HG03159 (cell line): ENCODE measurements around the gene ZNF280A.
"Not testable (repeated sequence)": the region's sequence is repeated elsewhere in the genome, so short reads cannot be mapped to it uniquely, and the experiment has no call there.

Experiments
- ATAC-seq: cut with Tn5 transposase; IDR thresholded peaks from one replicate; pipeline ENCODE4 v1.9.1; 2021; ENCODE audit warnings: mild to moderate bottlenecking, moderate library complexity; ENCODE audit not compliant: unreplicated experiment

ZNF280A gene

GRCh38 chr22:22545084-22545483 is 25.0 kb upstream of the ZNF280A start:
- no peak for ATAC-seq

- no peak for ATAC-seq
Measured at GRCh38 chr22:22538226-22538989, 18.3 kb upstream of the ZNF280A start.

- no peak for ATAC-seq
Measured at GRCh38 chr22:22536916-22537315, 16.8 kb upstream of the ZNF280A start.

DNA sequence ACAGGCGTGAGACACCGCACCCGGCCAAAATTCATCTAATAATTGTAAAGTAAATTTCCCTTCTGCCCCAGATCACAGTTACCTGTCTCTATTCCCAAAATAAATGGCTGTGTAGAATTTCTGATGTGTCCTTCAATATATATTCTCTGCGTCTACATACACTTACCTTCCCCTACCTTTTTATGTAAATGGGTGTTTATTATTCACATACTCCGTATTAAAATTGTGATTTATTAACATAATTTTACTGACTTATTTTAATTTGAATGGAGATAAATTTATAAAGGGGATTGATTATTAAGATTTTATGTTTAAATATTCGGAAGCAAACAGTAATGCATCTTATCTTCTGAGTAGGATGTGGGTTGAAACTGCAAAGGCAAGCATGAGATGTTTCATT is 16.4 kb upstream of the ZNF280A start:
- no peak for ATAC-seq

DNA sequence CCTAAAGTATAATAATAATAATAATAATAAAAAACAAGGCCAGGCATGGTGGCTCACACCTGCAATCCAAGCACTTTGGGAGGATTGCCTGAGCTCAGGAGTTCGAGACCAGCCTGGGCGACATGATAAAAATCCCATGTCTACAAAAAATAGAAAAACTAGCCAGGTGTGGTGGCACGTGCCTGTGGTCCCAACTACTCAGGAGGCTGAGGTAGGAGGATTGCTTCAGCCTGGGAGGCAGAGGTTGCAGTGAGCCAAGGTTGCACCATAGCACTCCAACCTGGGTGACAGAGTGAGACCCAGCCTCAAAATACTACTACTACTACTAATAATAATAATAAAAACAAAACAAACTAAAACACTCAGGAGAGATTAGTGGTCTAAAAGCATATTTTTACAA is 15.6 kb upstream of the ZNF280A start:
- ATAC-seq: no peak

- no peak for ATAC-seq
Measured at GRCh38 chr22:22534604-22535415, 14.7 kb upstream of the ZNF280A start.

DNA sequence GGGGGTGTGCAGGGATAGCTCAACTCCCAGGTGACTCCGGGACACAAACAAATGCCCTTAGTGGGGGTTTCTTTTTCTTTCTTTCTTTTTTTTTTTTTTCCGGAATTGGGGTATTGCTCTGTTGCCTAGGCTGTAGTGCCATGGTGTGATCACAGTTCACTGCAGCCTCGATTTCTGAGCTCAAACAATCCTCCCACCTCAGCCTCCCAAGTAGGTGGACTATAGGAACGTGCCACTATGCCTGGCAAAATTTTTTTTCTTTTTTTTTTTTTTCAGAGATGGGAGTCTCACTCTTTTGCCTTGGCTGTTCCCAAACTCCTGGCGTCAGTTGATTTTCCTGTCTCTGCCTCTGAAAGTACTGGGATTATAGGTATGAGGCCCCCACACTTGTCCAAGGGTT is 13.8 kb upstream of the ZNF280A start:
- ATAC-seq: no peak

DNA sequence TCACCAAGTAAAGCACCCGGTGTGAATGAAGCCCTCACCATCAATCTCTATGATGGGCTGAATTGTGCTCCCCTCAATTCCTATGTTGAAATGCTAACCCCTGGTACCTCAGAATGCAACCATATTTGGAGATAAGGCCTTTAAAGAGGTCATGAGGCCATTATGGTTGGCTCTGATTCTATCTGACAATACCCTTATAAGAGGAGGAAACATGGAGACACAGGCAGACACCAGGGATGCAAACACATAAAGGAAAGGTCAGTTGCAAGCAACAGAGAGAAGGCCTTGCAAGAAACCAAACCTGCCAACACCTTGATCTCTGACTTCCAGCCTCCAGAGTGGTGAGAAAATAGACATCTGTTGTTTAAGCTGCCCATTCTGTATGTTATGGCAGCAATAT is 13.3 kb upstream of the ZNF280A start:
- no peak for ATAC-seq

GRCh38 chr22:22532547-22533071 is 12.5 kb upstream of the ZNF280A start:
- ATAC-seq: not testable (repeated sequence)

GRCh38 chr22:22531770-22532546 is 11.9 kb upstream of the ZNF280A start:
- ATAC-seq: no peak

GRCh38 chr22:22528780-22529179 is 8.7 kb upstream of the ZNF280A start:
- no peak for ATAC-seq

- ATAC-seq: no peak
Measured at GRCh38 chr22:22527312-22527711, 7.2 kb upstream of the ZNF280A start.

GRCh38 chr22:22526125-22526912 is 6.2 kb upstream of the ZNF280A start:
- no peak for ATAC-seq

DNA sequence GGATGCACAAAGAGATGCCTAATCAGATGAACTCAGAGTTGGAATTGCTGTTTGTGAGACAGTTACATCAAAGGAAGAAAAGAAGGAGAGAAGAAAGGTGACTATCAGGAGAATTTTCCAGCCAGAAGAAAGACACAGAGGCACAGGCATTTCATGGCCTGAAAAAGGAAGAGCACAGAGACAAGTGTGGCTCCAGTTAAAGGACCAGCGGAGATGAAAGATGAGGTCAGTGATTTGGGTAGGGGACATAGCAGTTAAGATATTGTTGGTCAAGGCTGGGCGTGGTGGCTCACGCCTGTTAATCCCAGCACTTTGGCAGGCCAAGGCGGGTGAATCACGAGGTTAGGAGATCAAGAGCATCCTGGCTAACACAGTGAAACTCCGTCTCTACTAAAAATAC is 3.4 kb upstream of the ZNF280A start:
- no peak for ATAC-seq

DNA sequence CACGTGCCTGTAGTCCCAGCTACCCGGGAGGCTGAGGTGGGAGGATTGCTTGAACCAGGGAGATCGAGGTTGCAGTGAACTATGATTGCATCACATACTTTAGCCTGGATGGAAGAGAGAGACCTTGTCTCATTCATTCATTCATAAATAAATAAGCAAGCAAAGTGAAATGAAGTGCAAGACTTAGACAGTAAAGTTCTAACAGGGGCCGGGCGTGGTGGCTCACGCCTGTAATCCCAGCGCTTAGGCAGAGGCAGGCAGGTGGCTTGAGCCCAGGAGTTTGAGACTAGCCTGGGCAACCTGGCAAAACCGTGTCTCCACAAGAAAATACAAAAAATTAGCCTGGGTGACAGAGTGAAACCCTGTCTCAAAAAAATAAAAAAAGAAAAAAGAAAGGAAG is 1.6 kb upstream of the ZNF280A start:
- ATAC-seq: no peak

GRCh38 chr22:22520667-22521602 is 865 bp upstream of the ZNF280A start:
- ATAC-seq: no peak

DNA sequence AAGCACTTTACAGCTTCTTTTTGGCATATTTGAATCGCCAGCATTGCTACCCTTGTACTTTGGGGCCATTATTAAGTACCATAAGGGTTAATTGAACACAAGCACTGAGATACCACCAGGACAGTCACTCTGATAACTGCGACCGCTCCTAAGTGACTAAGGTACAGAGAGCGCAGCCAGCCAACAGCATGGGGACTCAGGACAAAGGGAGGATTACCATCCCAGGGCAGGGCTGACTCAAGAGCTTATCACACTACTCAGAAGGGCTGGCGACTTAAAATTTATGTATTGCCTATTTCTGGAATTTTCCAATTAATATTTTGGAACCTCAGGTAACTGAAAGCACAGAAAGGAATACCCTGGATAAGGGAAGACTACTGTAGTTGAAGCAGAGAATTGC is 479 bp downstream of the ZNF280A start:
- ATAC-seq: no peak

GRCh38 chr22:22516992-22517391 is 3.1 kb downstream of the ZNF280A start:
- ATAC-seq: no peak

DNA sequence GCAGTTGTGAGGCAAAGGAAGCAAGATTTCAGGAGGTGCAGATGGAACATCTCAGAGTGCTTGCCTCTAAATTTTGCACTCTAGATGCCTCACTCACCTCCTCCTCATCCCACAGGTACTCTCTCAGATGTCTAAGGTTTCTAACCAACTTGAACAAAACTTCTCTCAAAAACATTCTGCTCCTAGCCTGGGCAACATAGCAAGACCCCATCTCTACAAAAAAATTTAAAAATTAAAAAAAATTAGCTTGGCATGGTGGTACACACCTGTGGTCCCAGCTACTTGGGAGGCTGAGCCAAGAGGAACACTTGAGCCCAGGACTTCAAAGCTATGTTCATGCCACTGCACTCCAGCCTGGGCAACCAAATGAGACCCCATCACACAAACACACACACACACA is 4.2 kb downstream of the ZNF280A start:
- ATAC-seq: no peak
